Subcutaneous adipose tissue (tissue), 4 donors: Measurements from ENCODE around the gene TRIM21. TPM values are rescaled to one million over a fixed set of nuclear protein-coding genes. Genes with fewer than 3 reads are reported as not detected.

Experiments used
- CTCF ChIP-seq: fragments of 450-650 bp; IDR thresholded peaks from one replicate; pipeline ENCODE4 v1.5.1; 2016; ENCODE audit warnings: low read depth, mild to moderate bottlenecking, control low read depth, antibody characterized with exemption, moderate library complexity
- total RNA-seq, 4 donors: library from RNA; depleted of rRNA; stranded (reverse); fragments of >200 nt; gene quantifications; one replicate each; pipeline ENCODE4 v1.1.0, GENCODE V29; 2016

TRIM21 gene
- total RNA-seq, result 10 to 100 TPM; 14.2 to 16.1 (median 15.6) TPM

DNA sequence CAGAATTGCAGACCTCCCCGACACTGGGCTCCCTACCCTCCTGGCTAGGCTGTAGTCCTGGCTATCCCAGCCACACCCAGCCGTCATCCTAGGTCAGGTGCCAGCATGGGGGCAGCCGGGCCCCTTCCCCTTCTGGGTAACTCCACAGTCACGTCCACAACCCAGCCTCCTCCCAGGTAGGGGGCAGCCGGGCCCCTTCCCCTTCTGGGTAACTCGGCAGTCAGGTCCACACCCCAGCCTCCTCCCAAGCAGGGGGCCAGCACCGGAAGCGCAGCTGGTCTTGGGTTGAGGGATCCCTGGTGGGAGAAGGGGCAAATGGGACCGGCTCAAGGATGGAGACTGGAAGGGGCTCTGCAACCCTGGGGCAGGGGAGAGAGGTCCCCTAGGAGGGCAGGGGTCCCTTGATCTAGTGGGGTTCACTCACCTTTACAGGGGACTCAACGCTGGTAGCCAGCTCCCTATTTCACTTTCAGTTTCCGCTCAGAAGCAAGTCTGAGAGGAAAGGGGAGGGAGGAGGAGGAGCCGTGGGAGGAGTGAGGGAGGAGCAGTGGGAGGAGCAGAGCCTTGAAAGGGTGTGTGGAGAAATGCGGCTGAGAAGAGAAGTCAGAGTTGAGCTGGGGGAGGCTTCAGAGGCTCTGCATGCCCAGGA lies at the start of gene TRIM21:
TSS of gene TRIM21 (minus strand) at position 494 of the 649 bp plus-strand sequence. CDS start 3,293 bp downstream, outside the sequence.
- TF ChIP-seq CTCF, result no peak

DNA sequence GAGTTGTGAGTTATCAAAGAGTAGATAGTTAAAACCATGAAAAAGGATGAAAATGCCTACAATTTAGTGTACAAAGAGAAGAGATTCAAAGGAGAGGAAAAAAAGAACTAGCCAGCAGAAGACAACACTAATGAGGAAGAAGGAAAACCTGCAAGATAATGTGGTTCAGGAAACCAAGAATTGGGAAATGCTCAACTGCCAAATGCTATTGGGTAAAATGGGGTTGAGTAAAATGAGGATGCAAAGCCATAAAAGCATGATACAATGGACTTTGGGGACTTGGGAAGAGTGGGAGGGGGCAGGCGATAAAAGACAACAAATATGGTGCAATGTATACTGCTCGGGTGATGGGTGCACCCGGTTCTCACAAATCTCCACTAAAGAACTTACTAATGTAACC lies 48.0 kb upstream of the TRIM21 start:
- TF ChIP-seq CTCF, result no peak

DNA sequence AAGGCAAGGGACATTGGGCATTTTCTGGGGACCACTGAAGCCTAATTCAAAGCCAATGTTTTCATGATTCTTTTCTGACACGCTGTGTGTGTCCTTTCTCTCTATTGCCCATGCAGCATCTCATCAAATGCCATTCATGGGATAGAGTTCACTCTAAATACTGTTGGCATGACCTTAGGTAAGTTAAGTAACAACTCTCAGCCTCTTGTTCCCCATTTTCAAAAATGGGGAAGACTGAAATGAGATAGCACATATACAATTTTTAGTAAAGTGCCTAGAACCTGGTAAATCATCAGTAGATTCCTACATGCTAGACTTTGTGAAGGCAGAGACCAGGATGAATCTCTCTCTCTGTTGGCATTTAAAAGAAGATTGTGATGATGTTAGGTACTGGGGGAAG lies 42.9 kb upstream of the TRIM21 start:
- no peak for TF ChIP-seq CTCF

GRCh38 chr11:4433856-4434255 lies 40.4 kb upstream of the TRIM21 start:
- TF ChIP-seq CTCF, result no peak

DNA sequence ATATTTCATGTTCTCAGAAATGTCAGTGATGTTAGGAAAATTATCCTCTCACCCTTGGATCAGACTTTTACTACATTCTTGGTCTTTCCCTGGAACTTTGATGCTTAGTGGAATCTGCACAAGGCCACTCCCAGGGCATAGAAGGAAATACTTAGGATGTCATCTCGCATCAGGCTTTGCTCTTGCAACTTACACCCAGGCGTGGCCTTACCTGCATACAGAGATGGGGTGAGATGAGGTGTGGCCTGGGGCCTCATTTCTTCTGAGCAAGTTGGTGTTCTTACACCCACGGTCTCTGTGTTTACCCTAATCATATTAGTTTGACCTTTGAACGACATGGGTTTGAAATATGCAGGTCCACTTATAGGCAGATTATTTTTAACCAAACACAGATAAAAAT lies 36.5 kb upstream of the TRIM21 start:
- no peak for TF ChIP-seq CTCF

DNA sequence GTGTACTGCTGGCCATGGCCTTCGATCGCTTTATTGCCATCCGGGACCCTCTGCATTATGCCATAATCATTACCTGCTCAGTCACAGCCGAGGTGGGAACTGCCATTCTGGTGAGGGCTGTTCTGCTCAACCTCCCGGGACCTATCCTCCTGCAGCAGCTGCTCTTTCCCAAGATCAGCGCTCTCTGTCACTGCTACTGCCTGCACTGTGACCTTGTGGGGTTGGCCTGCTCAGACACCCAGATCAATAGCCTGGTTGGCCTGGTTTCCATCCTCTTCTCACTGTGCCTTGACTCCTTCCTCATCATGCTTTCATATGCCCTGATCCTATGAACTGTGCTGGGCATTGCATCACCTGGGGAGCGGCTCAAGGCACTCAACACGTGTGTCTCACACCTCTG lies 24.9 kb upstream of the TRIM21 start:
- no peak for TF ChIP-seq CTCF

DNA sequence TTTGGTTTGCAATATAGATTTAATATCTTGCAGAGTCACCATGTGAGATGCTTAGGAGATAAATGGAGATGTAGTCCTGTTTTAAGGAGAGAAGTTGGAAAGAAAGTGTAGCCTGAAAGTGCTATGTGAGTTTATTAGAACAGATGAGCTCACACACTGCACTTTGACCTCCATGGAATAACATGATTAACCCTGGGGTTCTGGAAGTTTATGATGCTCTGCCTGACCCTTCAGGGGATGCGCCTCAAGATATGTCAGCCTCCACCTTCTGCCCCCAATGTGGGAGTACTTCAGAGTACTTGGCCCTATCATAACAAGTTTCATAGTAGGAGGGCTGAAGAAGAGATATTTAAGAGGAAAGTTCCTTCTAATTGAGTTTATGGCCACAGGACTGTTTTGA lies 23.3 kb upstream of the TRIM21 start:
- TF ChIP-seq CTCF, result no peak
